Right lobe of liver (tissue), 4 donors: ENCODE data around the gene LRPAP1.

ENCODE experiments used
- CTCF ChIP-seq, 4 donors: fragments of 200-600 bp in 3 of 4; fragments of 450-650 bp in 1 of 4; IDR thresholded peaks; one replicate each; pipeline versions ENCODE4 v1.5.1 to v1.8.0; 2016 to 2022; ENCODE audit warnings: antibody characterized with exemption in 4 of 4, mild to moderate bottlenecking in 2 of 4
- POLR2A ChIP-seq: fragments of 450-650 bp; IDR thresholded peaks from one replicate; pipeline ENCODE4 v1.6.1; 2017; ENCODE audit warnings: antibody characterized with exemption, mild to moderate bottlenecking
- donor health status: DM: no; HTN: no; CAD: no.
- donor health status: DM: no; HTN: no; CAD: no.
- donor health status: DM: no; HTN: yes; CAD: no.

DNA sequence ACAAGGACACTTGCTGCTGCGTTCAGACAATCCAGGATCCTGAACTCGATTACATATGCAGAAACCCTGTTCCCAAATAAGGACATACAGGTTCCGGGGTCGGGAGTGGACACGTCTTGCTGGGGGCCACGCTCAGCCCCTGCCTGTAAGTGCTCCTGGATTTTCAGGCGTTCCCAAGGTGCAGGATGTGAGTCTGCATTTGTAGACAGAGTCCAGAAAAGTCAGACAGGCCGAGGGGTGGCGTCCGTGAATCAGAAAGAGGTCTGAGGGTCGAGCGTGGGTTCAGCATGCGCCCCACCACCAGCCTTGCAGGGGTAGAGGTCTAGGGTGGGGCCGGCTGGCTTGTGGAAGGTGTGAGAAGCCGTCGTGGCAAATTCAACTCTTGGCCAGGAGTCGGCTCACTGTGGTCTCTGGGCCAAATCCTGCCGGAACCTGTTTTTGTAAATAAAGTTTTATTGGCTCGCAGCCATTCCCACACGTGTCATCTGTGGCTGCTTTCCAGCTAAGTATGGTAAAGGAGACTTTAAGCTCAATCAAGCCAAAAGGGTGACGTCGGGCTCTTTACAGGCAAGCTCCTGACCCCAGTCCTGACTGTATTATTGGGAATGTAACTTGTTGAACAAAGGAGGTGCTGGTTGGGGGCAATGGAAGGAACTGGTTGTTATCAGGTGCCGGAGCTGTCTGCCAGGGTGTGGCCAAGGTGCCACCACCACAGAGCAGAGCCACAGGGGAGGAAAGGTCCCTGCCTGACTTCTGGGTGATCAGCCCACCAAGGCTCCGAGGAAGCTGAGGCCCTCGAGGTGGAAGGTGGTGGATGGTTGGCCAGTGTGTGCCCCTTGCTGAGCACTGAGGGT lies 61.8 kb downstream of the LRPAP1 start:
- TF ChIP-seq CTCF (IDR thresholded peaks at IDR 0.05) (no peak), POLR2A (no peak)
